Endothelial cell of umbilical vein (primary cell): ENCODE results near the gene AKT3. TPM values are rescaled to one million over a fixed set of nuclear protein-coding genes. Genes with fewer than 3 reads are reported as not detected.

Source experiments
- BruUV-seq: library from RNA; stranded (reverse); fragments of 400-500 nt; replicated peaks from 2 replicates; lab custom pipeline; 2021; lab: Mats Ljungman, UMichigan
- CTCF ChIA-PET: fragments of 300-600, 350-600 bp; sonication (Branson Sonifier 250); formaldehyde crosslinking; loops from one replicate; lab custom pipeline; 2021; ENCODE audit warnings: antibody characterized with exemption, inconsistent platforms; lab: Charles Lee
- POLR2A ChIA-PET: fragments of 300-600, 350-600 bp; sonication (Branson Sonifier 250); formaldehyde crosslinking; loops from one replicate; lab custom pipeline; 2021; ENCODE audit warnings: antibody characterized with exemption, inconsistent platforms; lab: Charles Lee
- DNase-seq: peaks from one replicate; pipeline ENCODE4 v3.0.0-alpha.2; 2011; ENCODE audit warnings: low read depth, low spot score
- FAIRE-seq: peaks from 2 replicates; lab custom pipeline; 2011; peaks lifted over from hg19 to GRCh38; lab: Jason Lieb, UNC
- H2AFZ ChIP-seq: 2 replicates; pipeline ENCODE4 v1.6.0; 2012; ENCODE audit warnings: low read depth, low read length, control low read depth, inconsistent platforms
- H3K27ac ChIP-seq: 2 replicates; pipeline ENCODE4 v1.5.1; 2011; ENCODE audit warnings: low read depth, mild to moderate bottlenecking, control low read depth, low read length, moderate library complexity; ENCODE audit not compliant: insufficient read depth
- H3K27me3 ChIP-seq, 2 experiments: 2 replicates each; pipeline versions ENCODE4 v1.6.0 to v1.6.1; 2011; ENCODE audit warnings: low read length in 2 of 2, mixed read lengths in 1 of 2; ENCODE audit not compliant: control insufficient read depth in 2 of 2, insufficient read depth in 2 of 2
- H3K36me3 ChIP-seq, 2 experiments: 2 replicates in 1 of 2; 3 replicates in 1 of 2; pipeline ENCODE4 v1.5.1; 2011; ENCODE audit warnings: low read length in 2 of 2, mild to moderate bottlenecking in 1 of 2, moderate library complexity in 1 of 2; ENCODE audit not compliant: control insufficient read depth in 2 of 2, insufficient read depth in 2 of 2; ENCODE audit errors: extremely low read depth in 1 of 2
- H3K4me1 ChIP-seq: 3 replicates; pipeline ENCODE4 v1.5.1; 2011; ENCODE audit warnings: mild to moderate bottlenecking, low read length; ENCODE audit not compliant: control insufficient read depth, insufficient read depth; ENCODE audit errors: extremely low read depth
- H3K4me2 ChIP-seq: 2 replicates; pipeline ENCODE4 v1.6.1; 2011; ENCODE audit warnings: low read length, control low read depth, mixed read lengths; ENCODE audit not compliant: insufficient read depth
- H3K4me3 ChIP-seq, 3 experiments: fragments of 200-600 bp in 1 of 3; sonication (generic), shearing (Covaris generic) in 1 of 3; replicated peaks in 1 of 3; 2 replicates each; pipeline ENCODE4 v1.5.1; 2011 to 2016; ENCODE audit warnings: control low read depth in 3 of 3, low read length in 3 of 3, mild to moderate bottlenecking in 2 of 3, inconsistent platforms in 1 of 3, low read depth in 1 of 3, moderate library complexity in 1 of 3; ENCODE audit not compliant: insufficient read depth in 1 of 3
- H3K79me2 ChIP-seq: 2 replicates; pipeline ENCODE4 v1.6.0; 2012; ENCODE audit warnings: low read length, inconsistent platforms; ENCODE audit not compliant: control insufficient read depth, insufficient read depth
- H3K9ac ChIP-seq: replicated peaks from 2 replicates; pipeline ENCODE3; 2011; ENCODE audit warnings: low read length, control low read depth; ENCODE audit not compliant: insufficient read depth; ENCODE audit errors: extremely low read depth
- H3K9me1 ChIP-seq: replicated peaks from 3 replicates; pipeline ENCODE4 v1.6.0; 2011; ENCODE audit warnings: mild to moderate bottlenecking, low read length; ENCODE audit not compliant: control insufficient read depth, insufficient read depth; ENCODE audit errors: extremely low read depth
- H3K9me3 ChIP-seq: replicated peaks from 2 replicates; pipeline ENCODE4 v1.5.1; 2012; ENCODE audit warnings: low read length, inconsistent platforms; ENCODE audit not compliant: control insufficient read depth, insufficient read depth
- H4K20me1 ChIP-seq: replicated peaks from 2 replicates; pipeline ENCODE3; 2011; ENCODE audit warnings: mild to moderate bottlenecking, low read length; ENCODE audit not compliant: control insufficient read depth, insufficient read depth; ENCODE audit errors: extremely low read depth
- CTCF ChIP-seq, 2 donors: IDR thresholded peaks; 1 replicate in 1 of 2; 2 replicates in 1 of 2; pipeline ENCODE4 v1.5.1; 2011; ENCODE audit warnings: low read length in 2 of 2, mild to moderate bottlenecking in 2 of 2, moderate library complexity in 2 of 2, control low read depth in 1 of 2, inconsistent platforms in 1 of 2, low read depth in 1 of 2; ENCODE audit not compliant: insufficient read depth in 1 of 2; ENCODE audit errors: extremely low read depth in 1 of 2
- EZH2 ChIP-seq: IDR thresholded peaks from 2 replicates; pipeline ENCODE4 v1.6.1; 2012; ENCODE audit warnings: borderline replicate concordance, low read depth, mild to moderate bottlenecking, moderate library complexity, low read length, inconsistent platforms; ENCODE audit not compliant: severe bottlenecking
- FOS ChIP-seq: IDR thresholded peaks from 2 replicates; pipeline ENCODE4 v1.6.1; 2011; ENCODE audit warnings: mild to moderate bottlenecking, low read length, moderate library complexity, borderline replicate concordance; ENCODE audit not compliant: insufficient read depth
- GATA2 ChIP-seq: IDR thresholded peaks from 2 replicates; pipeline ENCODE4 v1.7.0; 2011; ENCODE audit warnings: low read depth, mild to moderate bottlenecking, moderate library complexity, mixed read lengths, low read length; ENCODE audit not compliant: insufficient read length, insufficient read depth
- JUN ChIP-seq: IDR thresholded peaks from 2 replicates; pipeline ENCODE4 v1.6.1; 2011; ENCODE audit warnings: borderline replicate concordance, low read depth; ENCODE audit not compliant: insufficient read length, insufficient read depth
- MAX ChIP-seq: IDR thresholded peaks from 2 replicates; pipeline ENCODE4 v1.6.1; 2011; ENCODE audit not compliant: insufficient read depth, insufficient read length
- MYC ChIP-seq: IDR thresholded peaks from one replicate; pipeline ENCODE4 v1.6.1; 2011; ENCODE audit warnings: mild to moderate bottlenecking, low read depth, low read length
- POLR2A ChIP-seq: IDR thresholded peaks from 2 replicates; pipeline ENCODE4 v1.6.1; 2012; ENCODE audit warnings: low read depth, mild to moderate bottlenecking, control low read depth, low read length
- POLR2AphosphoS5 ChIP-seq: IDR thresholded peaks from 2 replicates; pipeline ENCODE4 v1.6.1; 2012; ENCODE audit warnings: low read depth, mild to moderate bottlenecking, control low read depth, low read length, moderate library complexity; ENCODE audit not compliant: insufficient read depth
- dilution Hi-C: fragments of 300-500 bp; cut with MboI; formaldehyde crosslinking; loops from one replicate; pipeline ENCODE4 v1.15.0; 2019; ENCODE audit warnings: low sequenced_read_pairs; ENCODE audit not compliant: extremely low pct_ligation_motif_present
- intact Hi-C: fragments of 100-400 bp; cut with micrococcal nuclease; formaldehyde crosslinking; loops from one replicate; pipeline ENCODE4 v1.10.0; 2022
- polyA plus RNA-seq, 4 experiments: library from polyadenylated mRNA; depleted of rRNA in 3 of 4; stranded (reverse) in 3 of 4; unstranded in 1 of 4; fragments of >200 nt; gene quantifications; 2 replicates each; pipeline versions ENCODE4 v1.2.1 to v1.2.3, GENCODE V29; 2011 to 2012; ENCODE audit warnings: missing spikeins in 1 of 4
- total RNA-seq: library from RNA; stranded (reverse); gene quantifications from 2 replicates; pipeline ENCODE4 v1.2.3, GENCODE V29; 2021

AKT3 gene
- total and polyA plus RNA-seq, 2 donors (not counting 3 experiments of a cell fraction or from before 2014, with no cell fraction given): 20.6 to 97.1 TPM

GRCh38 chr1:243706563-243706962 lies 143.5 kb downstream of the AKT3 start:
- no peaks in the 10 kb centered on the region for H3K9me3 ChIP-seq
- no peak for FAIRE-seq
- CTCF ChIA-PET: interaction anchor here (0.6 kb wide), 1 partner anchor 13 kb away, joined by 3 read pairs; no protein-coding TSS in a partner anchor
- H3K9ac ChIP-seq: no peak overlapping the region
- no peaks in the 10 kb centered on the region for H4K20me1 ChIP-seq
- peaks cover 4% of the 10 kb centered on the region for H3K79me2 ChIP-seq
- no TSS peak for BruUV-seq
- H3K4me3 ChIP-seq: no peak overlapping the region
- no peaks in the 10 kb centered on the region for H3K4me1 ChIP-seq
- DNase-seq: no peak
- H3K27me3 ChIP-seq: no peaks in the 10 kb centered on the region
- POLR2A ChIA-PET: no interaction called here
- no peak overlapping the region for H3K4me2 ChIP-seq
- H3K27ac ChIP-seq: no peak overlapping the region
- no peak overlapping the region for H2AFZ ChIP-seq
- H3K36me3 ChIP-seq: no peaks in the 10 kb centered on the region
- no peaks in the 10 kb centered on the region for H3K9me1 ChIP-seq
- dilution Hi-C loops (no loop called here), intact Hi-C loops (loop anchor here (5.0 kb wide), 1 partner anchor 359 kb away; no protein-coding TSS in a partner anchor)
- TF ChIP-seq POLR2A (no peak), FOS (no peak), EZH2 (no peak), GATA2 (no peak), MAX (no peak), CTCF (IDR thresholded peaks at IDR 0.05; ENCODE audit: extremely low read depth in 1 of 2, insufficient read depth in 1 of 2, low read depth in 1 of 2, low read length in 2 of 2) (no peak), JUN (no peak), POLR2AphosphoS5 (no peak), MYC (no peak)
